Measurements from ENCODE around the gene OR4A15. TPM values are rescaled to one million over a fixed set of nuclear protein-coding genes. Genes with fewer than 3 reads are reported as not detected.

Gene OR4A15
- total RNA-seq, 3 donors from 2014 or later (not counting 1 experiment from before 2014, with no cell fraction given), result not detected

DNA sequence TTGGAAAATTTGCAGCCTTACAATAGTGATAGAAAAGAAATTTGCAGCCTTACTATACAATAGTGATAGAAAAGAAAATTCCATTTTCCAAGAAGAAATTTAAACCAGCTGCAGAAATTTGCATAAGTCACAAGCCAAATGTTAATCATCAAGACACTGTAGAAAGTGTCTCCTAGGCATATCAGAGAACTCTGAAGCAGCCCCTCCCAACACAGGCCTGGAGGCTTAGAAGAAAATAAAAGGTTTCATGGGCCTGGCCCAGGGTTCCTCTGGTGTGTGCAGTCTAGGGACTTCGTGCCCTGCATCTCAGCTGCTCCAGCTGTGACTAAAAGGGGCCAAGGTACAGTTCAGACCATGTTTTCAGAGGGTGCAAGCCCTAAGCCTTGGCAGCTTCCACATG is 18.7 kb upstream of the OR4A15 start:
- H3K36me3 Mint-ChIP-seq, result peaks cover 16% of the 10 kb centered on the region
- no peak for ATAC-seq

DNA sequence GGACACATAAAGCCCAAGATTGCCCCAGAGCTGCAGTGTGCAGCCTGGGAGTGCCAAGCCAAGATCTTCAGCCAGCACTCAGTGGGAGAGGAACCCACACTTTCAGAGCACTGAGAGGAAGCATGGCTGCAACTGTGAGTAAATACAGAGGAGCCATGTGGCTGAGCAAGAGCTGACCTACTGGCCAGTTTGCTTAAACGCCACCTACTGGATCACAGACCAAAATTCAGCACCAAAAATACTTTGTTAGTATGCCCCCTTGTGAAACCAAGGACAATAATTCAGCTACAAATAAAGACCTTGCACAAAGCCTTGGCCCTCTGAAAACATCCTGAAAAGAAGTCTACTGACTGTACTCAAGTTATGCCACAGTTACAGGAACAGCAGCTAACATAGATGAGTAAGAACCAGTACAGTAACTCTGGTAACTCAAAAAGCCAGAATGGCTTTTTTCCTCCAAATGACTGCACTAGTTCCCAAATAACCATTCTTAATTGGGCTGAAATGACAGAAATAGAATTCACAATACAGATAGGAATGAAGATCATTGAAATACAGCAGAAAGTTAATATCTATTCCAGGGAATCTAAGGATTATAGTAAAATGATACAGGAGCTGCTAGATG is 10.1 kb upstream of the OR4A15 start:
- H3K27me3 ChIP-seq (ENCODE audit: control insufficient read depth, insufficient read depth, low read length), result no peaks in the 10 kb centered on the region
- intact Hi-C loops (cut with micrococcal nuclease), result no loop called here
- no peak overlapping the region for H3K4me3 ChIP-seq (ENCODE audit: low read length)
- ATAC-seq (no peak), DNase-seq (no peak)
- no peaks in the 10 kb centered on the region for H3K36me3 ChIP-seq (ENCODE audit: control insufficient read depth, insufficient read depth, low read length)
- TF ChIP-seq, protein P1, sequence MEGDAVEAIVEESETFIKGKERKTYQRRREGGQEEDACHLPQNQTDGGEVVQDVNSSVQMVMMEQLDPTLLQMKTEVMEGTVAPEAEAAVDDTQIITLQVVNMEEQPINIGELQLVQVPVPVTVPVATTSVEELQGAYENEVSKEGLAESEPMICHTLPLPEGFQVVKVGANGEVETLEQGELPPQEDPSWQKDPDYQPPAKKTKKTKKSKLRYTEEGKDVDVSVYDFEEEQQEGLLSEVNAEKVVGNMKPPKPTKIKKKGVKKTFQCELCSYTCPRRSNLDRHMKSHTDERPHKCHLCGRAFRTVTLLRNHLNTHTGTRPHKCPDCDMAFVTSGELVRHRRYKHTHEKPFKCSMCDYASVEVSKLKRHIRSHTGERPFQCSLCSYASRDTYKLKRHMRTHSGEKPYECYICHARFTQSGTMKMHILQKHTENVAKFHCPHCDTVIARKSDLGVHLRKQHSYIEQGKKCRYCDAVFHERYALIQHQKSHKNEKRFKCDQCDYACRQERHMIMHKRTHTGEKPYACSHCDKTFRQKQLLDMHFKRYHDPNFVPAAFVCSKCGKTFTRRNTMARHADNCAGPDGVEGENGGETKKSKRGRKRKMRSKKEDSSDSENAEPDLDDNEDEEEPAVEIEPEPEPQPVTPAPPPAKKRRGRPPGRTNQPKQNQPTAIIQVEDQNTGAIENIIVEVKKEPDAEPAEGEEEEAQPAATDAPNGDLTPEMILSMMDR (IDR thresholded peaks at IDR 0.05), result no peak
- H3K36me3 Mint-ChIP-seq, result peaks cover 29% of the 10 kb centered on the region
- no peak overlapping the region for H3K27ac Mint-ChIP-seq
- no peaks in the 10 kb centered on the region for H3K4me1 ChIP-seq (ENCODE audit: control insufficient read depth, insufficient read depth, low read length)
- peaks cover 25 to 30% of the 10 kb centered on the region in 2 donors for H3K9me3 Mint-ChIP-seq
- H3K4me1 Mint-ChIP-seq, result no peaks in the 10 kb centered on the region
- H3K4me3 Mint-ChIP-seq, result no peak overlapping the region
- WGBS (ENCODE audit: insufficient coverage), result 10% methylated on average over 1 of the region's 1 CpG
- peaks cover 20% of the 10 kb centered on the region for H3K9me3 ChIP-seq (ENCODE audit: control insufficient read depth, insufficient read depth, low read length)
- no peak overlapping the region for H3K27ac ChIP-seq (ENCODE audit: low read length)
- no peaks in the 10 kb centered on the region for H3K27me3 Mint-ChIP-seq (ENCODE audit: low read depth in 2 of 2)

More for the DNA sequence above, 18.7 kb upstream of the OR4A15 start:
- no peaks in the 10 kb centered on the region for H3K27me3 Mint-ChIP-seq (ENCODE audit: low read depth in 2 of 2)
- WGBS (ENCODE audit: insufficient coverage), result 17% methylated on average over 1 of the region's 1 CpG
- H3K27ac Mint-ChIP-seq, result no peak overlapping the region
- H3K4me3 Mint-ChIP-seq, result no peak overlapping the region
- no peaks in the 10 kb centered on the region for H3K4me1 Mint-ChIP-seq
- Histone ChIP-seq H3K27ac (ENCODE audit: low read length) (no peak overlapping the region), H3K36me3 (ENCODE audit: control insufficient read depth, insufficient read depth, low read length) (no peaks in the 10 kb centered on the region), H3K4me3 (ENCODE audit: low read length) (no peak overlapping the region), H3K4me1 (ENCODE audit: control insufficient read depth, insufficient read depth, low read length) (no peaks in the 10 kb centered on the region), H3K27me3 (ENCODE audit: control insufficient read depth, insufficient read depth, low read length) (no peaks in the 10 kb centered on the region), H3K9me3 (ENCODE audit: control insufficient read depth, insufficient read depth, low read length) (peaks cover 10% of the 10 kb centered on the region)
- TF ChIP-seq, protein P1 (IDR thresholded peaks at IDR 0.05), result no peak
- no peak for DNase-seq
- intact Hi-C loops (cut with micrococcal nuclease), result no loop called here
- peaks cover 5 to 24% of the 10 kb centered on the region in 2 donors for H3K9me3 Mint-ChIP-seq

DNA sequence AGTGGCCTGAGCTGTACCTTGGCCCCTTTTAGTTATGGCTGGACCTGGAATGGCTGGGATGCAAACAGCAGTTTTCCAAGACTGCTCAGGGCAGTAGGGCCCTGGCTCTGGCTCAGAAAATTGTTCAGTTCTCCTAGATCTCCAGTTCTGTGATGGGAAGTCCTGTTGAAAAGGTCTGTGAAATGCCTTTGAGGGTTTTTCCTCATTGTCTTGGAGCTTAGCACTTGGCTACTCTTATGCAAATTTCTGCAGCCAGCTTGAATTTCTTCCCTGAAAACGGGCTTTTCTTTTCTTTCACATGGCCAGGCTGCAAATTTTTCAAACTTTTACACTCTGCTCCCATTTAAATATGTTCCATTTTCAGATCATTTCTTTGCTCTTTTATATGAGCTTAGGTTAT is 33.2 kb downstream of the OR4A15 start:
- DNase-seq (no peak), ATAC-seq (no peak)
- TF ChIP-seq, protein P1 (IDR thresholded peaks at IDR 0.05), result no peak
- Mint-ChIP-seq H3K27me3 (ENCODE audit: low read depth in 2 of 2) (no peaks in the 10 kb centered on the region), H3K27ac (no peak overlapping the region), H3K36me3 (peaks cover 14% of the 10 kb centered on the region), H3K4me1 (no peaks in the 10 kb centered on the region), H3K9me3 (peaks cover 10 to 28% of the 10 kb centered on the region in 2 donors), H3K4me3 (no peak overlapping the region)
- 21% methylated on average over 1 of the region's 1 CpG for WGBS (ENCODE audit: insufficient coverage)
- Histone ChIP-seq H3K36me3 (ENCODE audit: control insufficient read depth, insufficient read depth, low read length) (no peaks in the 10 kb centered on the region), H3K4me1 (ENCODE audit: control insufficient read depth, insufficient read depth, low read length) (no peaks in the 10 kb centered on the region), H3K9me3 (ENCODE audit: control insufficient read depth, insufficient read depth, low read length) (peaks cover 8% of the 10 kb centered on the region), H3K27me3 (ENCODE audit: control insufficient read depth, insufficient read depth, low read length) (no peaks in the 10 kb centered on the region), H3K4me3 (ENCODE audit: low read length) (no peak overlapping the region), H3K27ac (ENCODE audit: low read length) (no peak overlapping the region)
- intact Hi-C loops (cut with micrococcal nuclease), result no loop called here

Other genes starting within 250 kb of the OR4A15 start
- not detected for gene TRIM48, start 105.8 kb upstream of the OR4A15 start, total RNA-seq
- gene OR4A16, start 24.8 kb upstream of the OR4A15 start, total RNA-seq, result not detected
- not detected for gene OR4C15, start 186.5 kb downstream of the OR4A15 start, total RNA-seq
- not detected for gene OR4C16, start 204.2 kb downstream of the OR4A15 start, total RNA-seq
- gene OR4C11, start 239.7 kb downstream of the OR4A15 start, total RNA-seq, result not detected